GM12878 (cell line): Measurements from ENCODE around the gene CD27. TPM values are rescaled to one million over a fixed set of nuclear protein-coding genes. Genes with fewer than 3 reads are reported as not detected.
A peak's percentile ranks its signal among the peaks of the same experiment; 100 is the strongest.

Experiments
- BRCA1 ChIP-seq: IDR thresholded peaks from 2 replicates; pipeline ENCODE4 v1.6.1; 2011; ENCODE audit warnings: low read depth, low read length, improper control_type of control experiment
- CHD2 ChIP-seq: IDR thresholded peaks from 2 replicates; pipeline ENCODE4 v1.6.1; 2011; ENCODE audit warnings: low read depth, low read length, improper control_type of control experiment, borderline replicate concordance
- EGR1 ChIP-seq, 2 experiments: IDR thresholded peaks; 1 replicate in 1 of 2; 2 replicates in 1 of 2; pipeline ENCODE4 v1.6.1; 2011 to 2012; ENCODE audit warnings: low read depth in 2 of 2, low read length in 2 of 2, borderline replicate concordance in 1 of 2, mild to moderate bottlenecking in 1 of 2, moderate library complexity in 1 of 2
- FOXK2 ChIP-seq: fragments of 450-650 bp; IDR thresholded peaks from 2 replicates; pipeline ENCODE4 v1.6.1; 2017; ENCODE audit warnings: mild to moderate bottlenecking, moderate library complexity
- MXI1 ChIP-seq: fragments of 150-350 bp; IDR thresholded peaks from 2 replicates; pipeline ENCODE4 v1.6.1; 2011; ENCODE audit warnings: low read depth, mild to moderate bottlenecking, inconsistent platforms, low read length, improper control_type of control experiment
- PAX5 ChIP-seq: IDR thresholded peaks from 2 replicates; pipeline ENCODE4 v1.6.1; 2011; ENCODE audit warnings: low read depth, low read length, borderline replicate concordance
- PBX3 ChIP-seq: IDR thresholded peaks from 2 replicates; pipeline ENCODE4 v1.6.1; 2011; ENCODE audit warnings: mild to moderate bottlenecking, low read depth, low read length, moderate library complexity; ENCODE audit not compliant: insufficient replicate concordance
- PKNOX1 ChIP-seq: fragments of 450-650 bp; IDR thresholded peaks from 2 replicates; pipeline ENCODE4 v1.6.1; 2016; ENCODE audit warnings: mild to moderate bottlenecking
- POLR2A ChIP-seq: IDR thresholded peaks from 2 replicates; pipeline ENCODE4 v1.6.1; 2011; ENCODE audit warnings: low read depth, mild to moderate bottlenecking, low read length
- POLR2AphosphoS5 ChIP-seq: IDR thresholded peaks from 2 replicates; pipeline ENCODE4 v1.6.1; 2011; ENCODE audit warnings: mild to moderate bottlenecking, low read length, inconsistent platforms
- RUNX3 ChIP-seq: IDR thresholded peaks from 2 replicates; pipeline ENCODE4 v1.6.1; 2012; ENCODE audit warnings: low read length, inconsistent platforms
- SIX5 ChIP-seq: IDR thresholded peaks from 2 replicates; pipeline ENCODE4 v1.6.1; 2011; ENCODE audit warnings: mild to moderate bottlenecking, low read depth, low read length, moderate library complexity; ENCODE audit not compliant: severe bottlenecking
- SMAD5 ChIP-seq: IDR thresholded peaks from 2 replicates; pipeline ENCODE4 v1.6.1; 2016; ENCODE audit warnings: antibody characterized with exemption, low read depth
- SP1 ChIP-seq: IDR thresholded peaks from one replicate; pipeline ENCODE4 v1.6.1; 2011; ENCODE audit warnings: low read depth, low read length
- TAF1 ChIP-seq: IDR thresholded peaks from 2 replicates; pipeline ENCODE4 v1.6.1; 2011; ENCODE audit warnings: mild to moderate bottlenecking, low read depth, low read length, borderline replicate concordance
- TBL1XR1 ChIP-seq: IDR thresholded peaks from 2 replicates; pipeline ENCODE4 v1.6.1; 2012; ENCODE audit warnings: low read depth, low read length, improper control_type of control experiment
- USF1 ChIP-seq: IDR thresholded peaks from 2 replicates; pipeline ENCODE4 v1.6.1; 2011; ENCODE audit warnings: borderline replicate concordance, low read depth, mild to moderate bottlenecking, moderate library complexity, mixed read lengths, low read length; ENCODE audit not compliant: insufficient read depth; ENCODE audit errors: extremely low read length
- polyA plus RNA-seq, 11 experiments: library from polyadenylated mRNA; depleted of rRNA in 4 of 11; unstranded in 6 of 11; stranded (reverse) in 5 of 11; fragments of >200 nt; fragmentation: Nextera tagmentation in 4 of 11; fragmentation: Illumina TruSeq in 1 of 11; extraction: Ambion mirVana in 4 of 11; extraction: Trizol in 1 of 11; gene quantifications; 1 replicate in 1 of 11; 2 replicates in 10 of 11; pipeline versions ENCODE4 v1.2.1 to v1.2.3, GENCODE V29; 2011 to 2016; ENCODE audit warnings: inconsistent platforms in 2 of 11, missing spikeins in 2 of 11, low read depth in 1 of 11
- total RNA-seq, 4 experiments: library from RNA; depleted of rRNA in 3 of 4; stranded (reverse); fragments of >200 nt in 3 of 4; fragmentation: Illumina TruSeq in 1 of 4; extraction: Trizol in 1 of 4; gene quantifications; 2 replicates each; pipeline versions ENCODE4 v1.2.1 to v1.2.3, GENCODE V29; 2013 to 2021
- TF ChIP-seq, protein P1 (sequence below): IDR thresholded peaks from 2 replicates; pipeline ENCODE4 v1.6.1; 2012; ENCODE audit warnings: low read depth, low read length, improper control_type of control experiment
- TF ChIP-seq, protein P2 (sequence below): fragments of 450-650 bp; IDR thresholded peaks from 2 replicates; pipeline ENCODE4 v1.6.1; 2017; ENCODE audit warnings: mild to moderate bottlenecking, moderate library complexity
- TF ChIP-seq, protein P3 (sequence below): IDR thresholded peaks from 2 replicates; pipeline ENCODE4 v1.6.1; 2011; ENCODE audit warnings: low read depth, low read length, improper control_type of control experiment, borderline replicate concordance

The CD27 gene
- total and polyA plus RNA-seq, 10 of the 15 experiments (the other 5 are each of a cell fraction or from before 2014, with no cell fraction given): 4.9 to 184 (median 106) TPM

- TF ChIP-seq PKNOX1: peak; percentile 88
- TF ChIP-seq EGR1 (IDR thresholded peaks at IDR 0.05; ENCODE audit: borderline replicate concordance in 1 of 2, low read depth in 2 of 2, low read length in 2 of 2): peak in 1 of 2 experiments; percentile 96; a peak in 2 of 3 replicates
- TF ChIP-seq CHD2: peak; percentile 46; the same call in 1 of the 2 replicates
- TF ChIP-seq, protein P1, sequence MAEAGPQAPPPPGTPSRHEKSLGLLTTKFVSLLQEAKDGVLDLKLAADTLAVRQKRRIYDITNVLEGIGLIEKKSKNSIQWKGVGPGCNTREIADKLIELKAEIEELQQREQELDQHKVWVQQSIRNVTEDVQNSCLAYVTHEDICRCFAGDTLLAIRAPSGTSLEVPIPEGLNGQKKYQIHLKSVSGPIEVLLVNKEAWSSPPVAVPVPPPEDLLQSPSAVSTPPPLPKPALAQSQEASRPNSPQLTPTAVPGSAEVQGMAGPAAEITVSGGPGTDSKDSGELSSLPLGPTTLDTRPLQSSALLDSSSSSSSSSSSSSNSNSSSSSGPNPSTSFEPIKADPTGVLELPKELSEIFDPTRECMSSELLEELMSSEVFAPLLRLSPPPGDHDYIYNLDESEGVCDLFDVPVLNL: peak; percentile 95
- TF ChIP-seq RUNX3: peak; percentile 48; the same call in 1 of the 2 replicates
- peak; percentile 78 for TF ChIP-seq TAF1
- peak; percentile 96 for TF ChIP-seq MXI1
- TF ChIP-seq BRCA1: no peak
- TF ChIP-seq PBX3: peak; percentile 70
- TF ChIP-seq, protein P2, sequence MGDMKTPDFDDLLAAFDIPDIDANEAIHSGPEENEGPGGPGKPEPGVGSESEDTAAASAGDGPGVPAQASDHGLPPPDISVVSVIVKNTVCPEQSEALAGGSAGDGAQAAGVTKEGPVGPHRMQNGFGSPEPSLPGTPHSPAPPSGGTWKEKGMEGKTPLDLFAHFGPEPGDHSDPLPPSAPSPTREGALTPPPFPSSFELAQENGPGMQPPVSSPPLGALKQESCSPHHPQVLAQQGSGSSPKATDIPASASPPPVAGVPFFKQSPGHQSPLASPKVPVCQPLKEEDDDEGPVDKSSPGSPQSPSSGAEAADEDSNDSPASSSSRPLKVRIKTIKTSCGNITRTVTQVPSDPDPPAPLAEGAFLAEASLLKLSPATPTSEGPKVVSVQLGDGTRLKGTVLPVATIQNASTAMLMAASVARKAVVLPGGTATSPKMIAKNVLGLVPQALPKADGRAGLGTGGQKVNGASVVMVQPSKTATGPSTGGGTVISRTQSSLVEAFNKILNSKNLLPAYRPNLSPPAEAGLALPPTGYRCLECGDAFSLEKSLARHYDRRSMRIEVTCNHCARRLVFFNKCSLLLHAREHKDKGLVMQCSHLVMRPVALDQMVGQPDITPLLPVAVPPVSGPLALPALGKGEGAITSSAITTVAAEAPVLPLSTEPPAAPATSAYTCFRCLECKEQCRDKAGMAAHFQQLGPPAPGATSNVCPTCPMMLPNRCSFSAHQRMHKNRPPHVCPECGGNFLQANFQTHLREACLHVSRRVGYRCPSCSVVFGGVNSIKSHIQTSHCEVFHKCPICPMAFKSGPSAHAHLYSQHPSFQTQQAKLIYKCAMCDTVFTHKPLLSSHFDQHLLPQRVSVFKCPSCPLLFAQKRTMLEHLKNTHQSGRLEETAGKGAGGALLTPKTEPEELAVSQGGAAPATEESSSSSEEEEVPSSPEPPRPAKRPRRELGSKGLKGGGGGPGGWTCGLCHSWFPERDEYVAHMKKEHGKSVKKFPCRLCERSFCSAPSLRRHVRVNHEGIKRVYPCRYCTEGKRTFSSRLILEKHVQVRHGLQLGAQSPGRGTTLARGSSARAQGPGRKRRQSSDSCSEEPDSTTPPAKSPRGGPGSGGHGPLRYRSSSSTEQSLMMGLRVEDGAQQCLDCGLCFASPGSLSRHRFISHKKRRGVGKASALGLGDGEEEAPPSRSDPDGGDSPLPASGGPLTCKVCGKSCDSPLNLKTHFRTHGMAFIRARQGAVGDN: peak; percentile 38; the same call in 1 of the 2 replicates
- TF ChIP-seq USF1: no peak
- TF ChIP-seq SP1: peak; percentile 85
- TF ChIP-seq SIX5: no peak
- TF ChIP-seq POLR2A: peak; percentile 81
- TF ChIP-seq FOXK2: no peak
- peak; percentile 81; the same call in 1 of the 2 replicates for TF ChIP-seq SMAD5
- peak; percentile 10; the same call in 1 of the 2 replicates for TF ChIP-seq PAX5
- peak; percentile 80 for TF ChIP-seq POLR2AphosphoS5
- TF ChIP-seq TBL1XR1: no peak
- TF ChIP-seq, protein P3, sequence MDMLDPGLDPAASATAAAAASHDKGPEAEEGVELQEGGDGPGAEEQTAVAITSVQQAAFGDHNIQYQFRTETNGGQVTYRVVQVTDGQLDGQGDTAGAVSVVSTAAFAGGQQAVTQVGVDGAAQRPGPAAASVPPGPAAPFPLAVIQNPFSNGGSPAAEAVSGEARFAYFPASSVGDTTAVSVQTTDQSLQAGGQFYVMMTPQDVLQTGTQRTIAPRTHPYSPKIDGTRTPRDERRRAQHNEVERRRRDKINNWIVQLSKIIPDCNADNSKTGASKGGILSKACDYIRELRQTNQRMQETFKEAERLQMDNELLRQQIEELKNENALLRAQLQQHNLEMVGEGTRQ: no peak
These were observed 48.9 kb downstream of the CD27 start, which contains the start of gene NCAPD2 (continued) for GRCh38 chr12:6493497-6494257.
